K562 (cell line): Measurements from ENCODE around the gene ZDHHC17. TPM values are rescaled to one million over a fixed set of nuclear protein-coding genes. Genes with fewer than 3 reads are reported as not detected.
A peak's percentile ranks its signal among the peaks of the same experiment; 100 is the strongest.

Experiments used
- ATF1 ChIP-seq, 2 experiments: fragments of 450-650 bp in 1 of 2; IDR thresholded peaks; 2 replicates each; pipeline ENCODE4 v1.6.1; 2016; ENCODE audit warnings: missing compliant biosample characterization in 1 of 2, missing genetic modification characterization in 1 of 2
- CAMTA2 ChIP-seq: fragments of 250-450 bp; sonication (Bioruptor Pico); conservative IDR thresholded peaks from 2 replicates; pipeline ENCODE4 v1.5.1; 2022
- CC2D1A ChIP-seq: fragments of 450-650 bp; IDR thresholded peaks from 2 replicates; pipeline ENCODE4 v1.6.1; 2017; ENCODE audit warnings: mild to moderate bottlenecking
- DPF2 ChIP-seq: fragments of 450-650 bp; IDR thresholded peaks from 2 replicates; pipeline ENCODE4 v1.6.1; 2016
- EP300 ChIP-seq: IDR thresholded peaks from 2 replicates; pipeline ENCODE4 v1.6.1; 2012; ENCODE audit warnings: low read length, improper control_type of control experiment
- GABPB1 ChIP-seq: sonication (generic); formaldehyde crosslinking; IDR thresholded peaks from 2 replicates; pipeline ENCODE4 v1.8.0; 2022; ENCODE audit warnings: mild to moderate bottlenecking, missing genetic modification reagents
- HES1 ChIP-seq: fragments of 450-650 bp; IDR thresholded peaks from 2 replicates; pipeline ENCODE4 v1.6.1; 2016; ENCODE audit warnings: low read depth, mild to moderate bottlenecking, moderate library complexity
- HMG20B ChIP-seq: fragments of 250-450 bp; sonication (Bioruptor Pico); IDR thresholded peaks from 2 replicates; pipeline ENCODE4 v1.5.0; 2021; ENCODE audit warnings: mild to moderate bottlenecking
- KDM1A ChIP-seq, 2 experiments: fragments of 450-650 bp; IDR thresholded peaks; 2 replicates each; pipeline ENCODE4 v1.6.1; 2016; ENCODE audit warnings: mild to moderate bottlenecking in 2 of 2
- PHF8 ChIP-seq: fragments of 200-600 bp; sonication (generic); IDR thresholded peaks from 2 replicates; pipeline ENCODE4 v1.6.1; 2012; ENCODE audit warnings: mixed run types, mild to moderate bottlenecking, inconsistent platforms, low read length, moderate library complexity, borderline replicate concordance
- PPARD ChIP-seq: fragments of 250-450 bp; sonication (Bioruptor Pico); IDR thresholded peaks from 2 replicates; pipeline ENCODE4 v1.8.0; 2022; ENCODE audit warnings: inconsistent platforms, mild to moderate bottlenecking, moderate library complexity
- SETDB1 ChIP-seq: IDR thresholded peaks from one replicate; pipeline ENCODE4 v1.6.1; 2012; ENCODE audit warnings: low read length, control low read depth, inconsistent platforms
- TEAD4 ChIP-seq, 2 experiments: sonication (generic) in 1 of 2; formaldehyde crosslinking in 1 of 2; IDR thresholded peaks; 2 replicates each; pipeline versions ENCODE4 v1.6.1 to v1.8.0; 2012 to 2022; ENCODE audit warnings: borderline replicate concordance in 1 of 2, inconsistent platforms in 1 of 2, low read length in 1 of 2, mild to moderate bottlenecking in 1 of 2, missing genetic modification reagents in 1 of 2
- ZBTB11 ChIP-seq, 3 experiments: fragments of 200-800 bp in 1 of 3; fragments of 250-450 bp in 1 of 3; fragments of 450-650 bp in 1 of 3; sonication (Bioruptor Pico) in 1 of 3; sonication (Bioruptor generic) in 1 of 3; formaldehyde crosslinking in 1 of 3; IDR thresholded peaks; 2 replicates each; pipeline versions ENCODE4 v1.6.1 to v1.8.0; 2016 to 2022; ENCODE audit warnings: mild to moderate bottlenecking in 2 of 3, missing genetic modification characterization in 2 of 3, missing compliant biosample characterization in 1 of 3, moderate library complexity in 1 of 3
- ZNF263 ChIP-seq: sonication (generic); formaldehyde crosslinking; IDR thresholded peaks from 2 replicates; pipeline ENCODE4 v1.8.0; 2022; ENCODE audit warnings: mild to moderate bottlenecking, missing genetic modification reagents, borderline replicate concordance
- ZNF318 ChIP-seq, 2 experiments: fragments of 450-650 bp; IDR thresholded peaks; 2 replicates each; pipeline ENCODE4 v1.6.1; 2016; ENCODE audit warnings: mild to moderate bottlenecking in 2 of 2, borderline replicate concordance in 1 of 2, low read depth in 1 of 2, moderate library complexity in 1 of 2
- ZNF589 ChIP-seq: fragments of 200-800 bp; sonication (Bioruptor generic); IDR thresholded peaks from 2 replicates; pipeline ENCODE4 v1.6.1; 2016; ENCODE audit warnings: low read depth, missing genetic modification characterization, missing compliant biosample characterization
- polyA plus RNA-seq, 8 experiments: library from polyadenylated mRNA; depleted of rRNA in 4 of 8; stranded (reverse) in 5 of 8; unstranded in 3 of 8; fragments of >200 nt; fragmentation: Nextera tagmentation in 2 of 8; fragmentation: Illumina TruSeq in 1 of 8; extraction: Ambion mirVana in 2 of 8; extraction: Trizol in 1 of 8; gene quantifications; 2 replicates each; pipeline versions ENCODE4 v1.2.1 to v1.2.3, GENCODE V29; 2011 to 2014; ENCODE audit warnings: inconsistent platforms in 1 of 8, missing spikeins in 1 of 8
- total RNA-seq, 7 experiments: library from RNA; depleted of rRNA in 6 of 7; stranded (reverse); fragments of >200 nt in 6 of 7; fragmentation: Illumina TruSeq in 2 of 7; extraction: Trizol in 2 of 7; gene quantifications; 2 replicates each; pipeline versions ENCODE4 v1.2.1 to v1.2.3, GENCODE V29; 2011 to 2021; ENCODE audit warnings: low replicate concordance in 1 of 7

Gene ZDHHC17
- total and polyA plus RNA-seq, 9 of the 15 experiments (the other 6 are each of a cell fraction or from before 2014, with no cell fraction given): 6.7 to 66.0 (median 27.5) TPM

GRCh38 chr12:76786986-76787385 is 23.1 kb downstream of the ZDHHC17 start (continued):
- TF ChIP-seq TEAD4 (IDR thresholded peaks at IDR 0.05; ENCODE audit: low read length): peak; percentile 67
- TF ChIP-seq TEAD4 (CRISPR knock-in tag; IDR thresholded peaks at IDR 0.05; ENCODE audit: borderline replicate concordance): no peak
- TF ChIP-seq ZNF263 (CRISPR knock-in tag): no peak
- TF ChIP-seq SETDB1: no peak
- TF ChIP-seq DPF2: peak; percentile 78
- peak; percentile 39; the same call in 1 of the 2 replicates for TF ChIP-seq CC2D1A
- no peak for TF ChIP-seq ZBTB11 (CRISPR knock-in tag; IDR thresholded peaks at IDR 0.05)
- no peak for TF ChIP-seq CAMTA2 (CRISPR knock-in tag)
- TF ChIP-seq ZNF589: no peak
- TF ChIP-seq KDM1A (IDR thresholded peaks at IDR 0.05): no peak
- no peak for TF ChIP-seq PHF8
- no peak for TF ChIP-seq HMG20B
- TF ChIP-seq ZNF318 (IDR thresholded peaks at IDR 0.05; ENCODE audit: borderline replicate concordance in 1 of 2, low read depth in 1 of 2): no peak
- TF ChIP-seq PPARD: no peak
- no peak for TF ChIP-seq GABPB1 (CRISPR knock-in tag)
- peak; percentile 68; the same call in 1 of the 2 replicates for TF ChIP-seq EP300
- no peak for TF ChIP-seq ATF1 (CRISPR knock-in tag; IDR thresholded peaks at IDR 0.05)
- TF ChIP-seq ATF1 (tag; IDR thresholded peaks at IDR 0.05): no peak
- no peak for TF ChIP-seq HES1
